GM19239 (cell line): ENCODE results near the gene DACT3.
"Not testable (repeated sequence)": the region's sequence is repeated elsewhere in the genome, so short reads cannot be mapped to it uniquely, and the experiment has no call there.

ENCODE experiments used
- DNase-seq: peaks from one replicate; pipeline ENCODE4 v3.0.0; 2011; ENCODE audit warnings: low spot score; ENCODE audit not compliant: insufficient read length
- FAIRE-seq: peaks from 2 replicates; lab custom pipeline; 2011; peaks lifted over from hg19 to GRCh38; lab: Jason Lieb, UNC

DACT3 gene

GRCh38 chr19:46637224-46637623 is 23.8 kb downstream of the DACT3 start:
- DNase-seq, result no peak
- FAIRE-seq, result no peak

GRCh38 chr19:46635920-46636761 is 24.8 kb downstream of the DACT3 start, which contains the start of gene GNG8:
TSS of gene GNG8 (minus strand) at chr19:46636202. CDS start at chr19:46634682, 1,520 bp downstream.
- no peak for FAIRE-seq
- no peak for DNase-seq

DNA sequence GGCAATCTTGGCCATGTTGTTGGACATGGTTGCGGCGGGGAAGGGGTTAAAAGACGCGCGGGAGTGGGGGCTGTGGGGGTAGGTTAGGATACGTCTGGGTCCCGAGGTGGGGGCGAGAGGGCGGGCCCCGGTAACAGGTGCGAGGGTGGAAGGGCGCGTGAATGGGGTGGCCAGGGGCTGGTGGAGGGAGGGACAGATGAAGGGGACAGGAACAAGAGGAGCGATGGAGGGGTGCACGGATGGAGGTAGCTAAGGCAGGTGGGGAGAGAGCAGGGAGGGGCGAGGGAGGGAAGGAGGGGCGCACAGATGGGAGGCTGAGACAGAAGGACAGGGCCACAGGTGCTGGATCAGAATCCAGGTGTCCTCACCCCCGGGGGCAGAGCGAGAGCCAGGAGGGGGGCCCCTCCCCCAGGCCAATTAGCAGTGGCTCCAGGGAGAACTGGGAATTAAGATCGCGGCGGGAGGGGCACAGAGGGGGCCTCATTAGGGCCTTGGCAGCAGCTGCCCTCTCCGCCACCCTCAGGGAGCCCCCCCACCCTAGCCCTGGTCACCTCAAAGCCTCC is 26.2 kb downstream of the DACT3 start:
- FAIRE-seq (no peak), DNase-seq (no peak)

DNA sequence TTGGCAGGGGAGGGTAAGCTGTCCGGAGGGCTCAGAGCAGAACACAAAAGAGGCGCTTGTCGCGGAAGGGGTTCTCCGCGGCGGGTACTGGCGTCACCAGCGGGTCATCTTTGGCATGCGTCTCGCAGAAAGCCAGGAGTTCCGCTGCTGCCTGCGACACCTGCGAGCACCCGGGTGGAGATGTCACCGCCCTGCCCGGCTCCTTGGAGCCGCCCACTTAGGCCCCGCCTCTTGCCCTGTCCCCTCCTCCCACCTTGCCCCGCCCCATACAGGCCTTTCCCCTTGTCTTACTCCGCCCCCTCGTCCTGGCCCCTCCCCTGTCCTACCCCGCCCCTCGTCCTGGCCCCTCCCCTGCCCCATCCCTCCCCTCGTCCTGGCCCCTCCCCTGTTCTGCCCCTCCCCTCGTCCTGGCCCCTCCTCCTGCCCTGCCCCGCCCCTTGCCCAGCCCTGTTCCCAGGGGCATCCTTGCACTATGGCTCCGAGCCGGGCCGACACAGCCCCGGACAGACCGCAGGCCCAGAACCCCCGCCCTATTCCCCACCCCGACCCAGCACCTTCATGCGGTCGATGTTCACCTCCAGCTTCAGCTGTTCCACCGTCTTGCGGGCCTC is 26.8 kb downstream of the DACT3 start:
- FAIRE-seq (peak; percentile 94), DNase-seq (peak; percentile 78)

GRCh38 chr19:46633130-46633529 is 27.9 kb downstream of the DACT3 start:
- FAIRE-seq (no peak), DNase-seq (no peak)

DNA sequence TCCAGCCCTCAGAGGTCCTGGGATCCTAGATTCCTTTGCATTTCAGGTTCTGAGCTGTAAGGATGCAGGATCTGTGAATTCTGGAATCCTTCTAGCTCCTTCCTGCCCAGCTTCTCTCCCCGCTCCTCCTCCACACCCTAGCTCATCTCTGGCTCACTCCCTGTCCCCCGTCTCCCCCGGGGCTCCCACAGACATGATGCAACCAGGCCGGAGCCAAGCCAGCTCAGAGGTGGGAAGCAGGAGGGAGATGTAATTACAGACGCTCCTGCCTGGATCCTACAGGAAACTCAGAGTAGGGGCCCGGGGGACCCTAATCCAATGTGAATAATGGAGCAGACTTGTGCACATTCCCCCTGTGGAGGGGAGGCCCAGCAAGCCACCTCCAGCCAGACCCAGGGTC is 29.5 kb downstream of the DACT3 start:
- no peak for FAIRE-seq
- no peak for DNase-seq

DNA sequence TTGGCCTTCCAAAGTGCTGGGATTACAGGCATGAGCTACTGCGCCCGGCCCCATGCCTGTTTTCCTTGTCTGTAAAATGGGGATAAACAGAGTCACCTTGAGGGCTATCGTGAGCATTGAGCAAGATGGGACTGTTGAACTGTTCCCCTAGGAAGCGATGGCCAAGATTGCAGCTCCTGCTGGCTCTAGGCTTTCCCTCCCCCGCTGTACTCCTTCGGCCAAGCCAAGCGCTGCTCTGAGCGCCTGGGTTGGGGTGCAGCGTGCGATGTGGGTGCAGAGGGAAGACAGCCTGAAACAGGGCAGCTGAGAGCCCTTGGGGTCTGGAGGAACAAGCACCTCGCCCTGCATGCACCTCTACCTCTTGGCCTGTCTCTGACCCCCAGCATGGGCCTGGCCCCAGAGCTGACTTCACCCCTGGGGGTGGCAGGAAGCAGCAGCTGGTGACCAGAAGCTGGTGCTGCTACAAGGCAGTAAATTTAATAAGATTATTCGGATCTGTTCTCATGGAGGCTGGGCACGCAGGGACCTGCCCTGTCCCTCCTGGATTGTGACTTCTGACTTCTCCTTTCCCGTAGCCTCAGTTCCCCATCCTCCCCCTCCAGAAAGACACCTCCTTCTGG is 30.3 kb downstream of the DACT3 start:
- no peak for FAIRE-seq
- no peak for DNase-seq

GRCh38 chr19:46629546-46630025 is 31.4 kb downstream of the DACT3 start:
- FAIRE-seq (no peak), DNase-seq (no peak)

- not testable (repeated sequence) for DNase-seq, FAIRE-seq
Measured at GRCh38 chr19:46628970-46629369, 32.0 kb downstream of the DACT3 start.

GRCh38 chr19:46626446-46626845 is 34.5 kb downstream of the DACT3 start:
- no peak for DNase-seq

DNA sequence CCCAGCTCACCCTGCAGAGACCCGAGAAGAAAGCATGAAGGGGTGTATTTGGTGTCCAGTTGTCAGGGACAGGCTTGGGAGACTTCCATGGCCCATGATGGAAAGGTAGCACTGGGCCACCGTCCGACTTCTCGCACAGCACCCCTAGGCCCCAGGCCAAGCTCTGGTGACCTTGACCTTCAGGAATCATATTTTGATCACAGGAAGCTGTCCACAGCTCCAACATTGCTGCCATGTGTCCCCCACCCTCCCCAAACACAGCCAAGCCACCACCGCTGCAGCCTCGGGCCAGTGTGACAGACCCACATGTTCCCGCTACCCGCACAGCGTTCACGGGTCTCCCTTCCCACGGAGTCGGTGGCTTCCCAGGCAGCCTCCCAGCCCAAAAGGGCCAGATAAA is 35.3 kb downstream of the DACT3 start:
- DNase-seq (no peak), FAIRE-seq (no peak)

More at GRCh38 chr19:46626446-46626845, 34.5 kb downstream of the DACT3 start:
- no peak for FAIRE-seq

DNA sequence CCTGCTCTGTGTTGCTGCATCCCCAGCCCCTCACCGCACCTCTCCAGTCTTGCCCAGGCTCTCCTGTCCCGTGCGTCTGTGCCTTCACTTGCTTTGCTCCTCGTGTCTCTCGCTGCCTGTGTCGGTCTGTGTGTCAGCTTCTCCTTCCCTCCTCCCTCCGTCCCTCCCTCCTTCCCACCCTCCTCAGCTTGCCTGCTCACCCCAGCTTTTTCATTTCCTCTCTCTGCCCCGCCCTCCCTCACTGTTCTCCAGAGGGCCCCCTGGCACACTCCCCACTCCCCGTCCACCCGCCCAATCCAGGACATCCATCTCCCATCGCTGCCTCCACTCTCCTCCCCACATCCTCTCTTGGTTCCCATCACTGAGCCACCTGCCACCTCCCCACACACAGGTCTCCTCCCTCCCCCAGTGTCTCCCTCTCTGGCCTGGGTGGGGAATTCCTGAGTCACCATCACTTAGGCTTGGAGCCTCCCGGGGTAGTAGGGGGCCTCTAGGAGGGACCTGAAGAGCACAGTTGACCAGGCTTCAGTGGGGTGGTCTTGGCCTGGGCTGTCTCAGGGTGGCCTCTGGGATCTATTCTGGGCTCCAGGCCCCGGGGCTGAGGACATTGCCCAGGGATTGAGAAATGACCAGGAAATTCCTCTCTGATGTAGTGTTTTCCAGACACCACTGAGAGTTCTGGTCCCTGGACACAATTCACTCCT is 35.9 kb downstream of the DACT3 start, which contains the start of gene PTGIR:
PTGIR (minus strand) TSS at position 132 of the 704 bp plus-strand sequence. CDS start 864 bp downstream, outside the sequence.
- no peak for DNase-seq
- peak; percentile 79 for FAIRE-seq

GRCh38 chr19:46623915-46624502 is 37.0 kb downstream of the DACT3 start:
- no peak for DNase-seq
- no peak for FAIRE-seq

- FAIRE-seq, result no peak
- no peak for DNase-seq
Measured at GRCh38 chr19:46622118-46622446, 38.9 kb downstream of the DACT3 start.

- no peak for FAIRE-seq
- DNase-seq, result no peak
Measured at GRCh38 chr19:46621191-46622117, 39.5 kb downstream of the DACT3 start.

- DNase-seq (no peak), FAIRE-seq (no peak)
Measured at GRCh38 chr19:46620716-46621115, 40.3 kb downstream of the DACT3 start.

DNA sequence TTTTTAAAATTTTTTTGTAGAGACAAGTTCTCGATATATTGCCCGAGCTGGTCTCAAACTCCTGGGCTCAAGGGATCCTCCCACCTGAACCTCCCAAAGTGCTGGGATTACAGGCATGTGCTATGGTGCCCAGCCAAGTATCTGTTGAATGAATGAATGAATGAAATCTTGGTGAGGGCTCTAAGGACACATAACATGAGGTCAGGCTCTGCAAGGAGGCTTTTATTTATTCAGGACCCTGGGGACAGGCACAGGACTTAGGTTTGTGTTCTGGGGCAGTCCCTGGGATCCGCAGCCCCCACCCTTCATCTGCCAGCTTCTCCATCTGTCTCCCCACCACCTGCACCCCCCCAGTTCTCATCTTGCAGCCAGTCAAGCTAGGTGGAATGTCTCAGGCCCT is 40.7 kb downstream of the DACT3 start:
- DNase-seq, result no peak
- no peak for FAIRE-seq

- FAIRE-seq (no peak), DNase-seq (no peak)
Measured at GRCh38 chr19:46618670-46619231, 42.2 kb downstream of the DACT3 start.
